BJ (cell line): ENCODE data around the gene ZSWIM9. TPM values are rescaled to one million over a fixed set of nuclear protein-coding genes. Genes with fewer than 3 reads are reported as not detected.

Experiments
- CTCF ChIA-PET: fragments of 350-600 bp; formaldehyde crosslinking; extraction: SDS; loops from one replicate; lab custom pipeline; 2021; ENCODE audit warnings: antibody characterized with exemption, inconsistent platforms; lab: Yijun Ruan, JAX
- POLR2A ChIA-PET: fragments of 300-600 bp; sonication (Branson Sonifier 250); formaldehyde crosslinking; extraction: SDS; loops from one replicate; lab custom pipeline; 2021; ENCODE audit warnings: antibody characterized with exemption; lab: Charles Lee
- DNase-seq: peaks from one replicate; pipeline ENCODE4 v3.0.0-alpha.2; 2011; ENCODE audit warnings: low read depth
- H3K27me3 ChIP-seq: 2 replicates; pipeline ENCODE4 v1.6.0; 2011; ENCODE audit warnings: low read length; ENCODE audit not compliant: control insufficient read depth, insufficient read depth
- H3K36me3 ChIP-seq: 2 replicates; pipeline ENCODE4 v1.5.1; 2011; ENCODE audit warnings: low read length; ENCODE audit not compliant: control insufficient read depth, insufficient read depth
- H3K4me3 ChIP-seq: 2 replicates; pipeline ENCODE4 v1.5.1; 2011; ENCODE audit warnings: low read depth, mild to moderate bottlenecking, control low read depth, low read length
- polyA plus RNA-seq: library from polyadenylated mRNA; depleted of rRNA; stranded (reverse); fragments of >200 nt; gene quantifications from 2 replicates; pipeline ENCODE4 v1.2.3, GENCODE V29; 2011
- TF ChIP-seq, protein P1 (sequence below): IDR thresholded peaks from 2 replicates; pipeline ENCODE4 v1.5.1; 2011; ENCODE audit warnings: low read depth, mild to moderate bottlenecking, control low read depth, inconsistent platforms, low read length, moderate library complexity; ENCODE audit not compliant: insufficient read depth

The ZSWIM9 gene
- polyA plus RNA-seq, 1 experiment: 0.75 TPM

DNA sequence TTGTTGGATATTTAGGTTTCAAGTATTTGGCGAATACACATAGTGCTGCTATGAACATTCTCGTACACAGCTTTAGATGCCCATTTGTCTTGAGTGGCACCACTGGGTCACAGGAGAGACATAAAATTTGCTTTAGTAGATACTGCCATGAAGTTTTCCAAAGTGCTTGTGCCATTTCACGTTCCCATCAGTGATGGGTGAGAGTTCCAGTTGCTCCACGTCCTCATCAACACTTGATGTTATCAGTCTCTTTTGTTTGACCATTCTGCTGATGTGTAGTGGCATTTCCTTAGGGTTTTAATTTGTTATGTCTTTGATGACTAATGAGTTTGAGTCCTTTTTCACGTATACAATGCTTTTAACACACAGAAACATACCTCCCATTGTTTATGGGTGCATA is 11.0 kb downstream of the ZSWIM9 start:
- peaks cover 7% of the 10 kb centered on the region; the same call in 1 of the 2 replicates for H3K36me3 ChIP-seq
- DNase-seq: no peak
- no peak overlapping the region for H3K4me3 ChIP-seq
- POLR2A ChIA-PET: no interaction called here
- CTCF ChIA-PET: no interaction called here
- TF ChIP-seq, protein P1, sequence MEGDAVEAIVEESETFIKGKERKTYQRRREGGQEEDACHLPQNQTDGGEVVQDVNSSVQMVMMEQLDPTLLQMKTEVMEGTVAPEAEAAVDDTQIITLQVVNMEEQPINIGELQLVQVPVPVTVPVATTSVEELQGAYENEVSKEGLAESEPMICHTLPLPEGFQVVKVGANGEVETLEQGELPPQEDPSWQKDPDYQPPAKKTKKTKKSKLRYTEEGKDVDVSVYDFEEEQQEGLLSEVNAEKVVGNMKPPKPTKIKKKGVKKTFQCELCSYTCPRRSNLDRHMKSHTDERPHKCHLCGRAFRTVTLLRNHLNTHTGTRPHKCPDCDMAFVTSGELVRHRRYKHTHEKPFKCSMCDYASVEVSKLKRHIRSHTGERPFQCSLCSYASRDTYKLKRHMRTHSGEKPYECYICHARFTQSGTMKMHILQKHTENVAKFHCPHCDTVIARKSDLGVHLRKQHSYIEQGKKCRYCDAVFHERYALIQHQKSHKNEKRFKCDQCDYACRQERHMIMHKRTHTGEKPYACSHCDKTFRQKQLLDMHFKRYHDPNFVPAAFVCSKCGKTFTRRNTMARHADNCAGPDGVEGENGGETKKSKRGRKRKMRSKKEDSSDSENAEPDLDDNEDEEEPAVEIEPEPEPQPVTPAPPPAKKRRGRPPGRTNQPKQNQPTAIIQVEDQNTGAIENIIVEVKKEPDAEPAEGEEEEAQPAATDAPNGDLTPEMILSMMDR: no peak
- H3K27me3 ChIP-seq: no peaks in the 10 kb centered on the region

DNA sequence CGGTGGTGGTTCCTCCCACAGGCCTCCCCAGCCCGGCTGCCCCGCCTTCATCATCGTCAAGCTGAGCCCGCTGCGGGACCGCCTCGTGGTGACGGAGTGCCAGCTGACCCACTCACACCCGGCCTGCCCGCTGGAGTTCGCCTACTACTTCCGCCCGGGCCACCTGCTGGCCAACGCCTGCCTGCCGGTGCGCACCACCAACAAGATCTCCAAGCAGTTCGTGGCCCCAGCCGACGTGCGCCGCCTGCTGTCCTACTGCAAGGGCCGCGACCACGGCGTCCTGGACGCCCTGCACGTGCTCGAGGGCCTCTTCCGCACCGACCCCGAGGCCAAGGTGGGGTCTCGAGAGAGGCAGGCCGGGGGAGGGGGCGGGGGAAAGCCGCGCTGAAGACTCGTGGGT is 12.0 kb downstream of the ZSWIM9 start:
- ChIA-PET CTCF (interaction anchor here (1.5 kb wide), 1 partner anchor 12 kb away, joined by 4 read pairs; no protein-coding TSS in a partner anchor), POLR2A (no interaction called here)
- Histone ChIP-seq H3K27me3 (no peaks in the 10 kb centered on the region), H3K4me3 (no peak overlapping the region), H3K36me3 (peaks cover 7% of the 10 kb centered on the region)
- TF ChIP-seq, protein P1: 0 out of 2 replicates have a peak, but pooled peaks have one; percentile 8
- DNase-seq: no peak

DNA sequence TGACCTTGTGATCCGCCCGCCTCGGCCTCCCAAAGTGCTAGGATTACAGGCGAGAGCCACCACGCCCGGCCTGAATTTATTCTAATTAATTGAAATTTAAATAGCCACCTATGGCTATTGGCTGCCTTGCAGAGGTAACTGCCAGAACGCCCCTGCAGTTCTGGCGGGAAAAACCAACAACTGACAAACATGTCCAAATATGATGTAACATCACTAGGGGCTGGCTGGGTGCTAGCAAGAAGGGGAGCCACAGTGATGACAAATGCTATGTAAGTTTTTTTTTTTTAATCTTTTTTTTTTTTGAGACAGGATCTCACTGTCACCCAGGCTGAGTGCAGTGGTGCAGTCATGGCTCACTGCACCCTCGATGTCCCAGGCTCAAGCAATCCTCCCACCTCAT is 12.9 kb downstream of the ZSWIM9 start:
- POLR2A ChIA-PET: no interaction called here
- Histone ChIP-seq H3K4me3 (no peak overlapping the region), H3K36me3 (peaks cover 9% of the 10 kb centered on the region), H3K27me3 (no peaks in the 10 kb centered on the region)
- TF ChIP-seq, protein P1: no peak
- CTCF ChIA-PET: interaction anchor here (1.5 kb wide), 1 partner anchor 11 kb away, joined by 4 read pairs; no protein-coding TSS in a partner anchor
- DNase-seq: no peak

DNA sequence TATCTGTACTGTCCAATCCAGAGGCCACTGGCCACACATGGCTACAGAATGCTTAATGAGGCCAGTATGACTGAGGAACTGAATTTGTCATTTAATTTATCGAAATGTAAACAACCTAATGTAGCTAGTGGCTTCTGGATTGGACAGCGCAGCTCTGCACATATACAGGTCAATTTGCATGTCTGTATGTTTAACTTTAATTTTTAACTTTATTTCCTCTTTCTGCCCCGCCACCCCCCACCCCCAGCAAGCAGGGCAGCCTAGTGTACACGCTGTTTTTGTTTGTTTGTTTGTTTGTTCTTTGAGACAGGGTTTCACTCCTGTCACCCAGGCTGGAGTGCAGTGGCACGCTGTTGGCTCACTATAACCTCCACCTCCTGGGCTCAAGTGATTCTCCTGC is 15.5 kb downstream of the ZSWIM9 start:
- H3K4me3 ChIP-seq: no peak overlapping the region
- TF ChIP-seq, protein P1: no peak
- peaks cover 11% of the 10 kb centered on the region for H3K36me3 ChIP-seq
- POLR2A ChIA-PET: no interaction called here
- H3K27me3 ChIP-seq: no peaks in the 10 kb centered on the region
- no peak for DNase-seq
- CTCF ChIA-PET: interaction anchor here (1.3 to 1.5 kb wide), 2 partner anchors 8 to 12 kb away, joined by 3 read pairs; no protein-coding TSS in a partner anchor

DNA sequence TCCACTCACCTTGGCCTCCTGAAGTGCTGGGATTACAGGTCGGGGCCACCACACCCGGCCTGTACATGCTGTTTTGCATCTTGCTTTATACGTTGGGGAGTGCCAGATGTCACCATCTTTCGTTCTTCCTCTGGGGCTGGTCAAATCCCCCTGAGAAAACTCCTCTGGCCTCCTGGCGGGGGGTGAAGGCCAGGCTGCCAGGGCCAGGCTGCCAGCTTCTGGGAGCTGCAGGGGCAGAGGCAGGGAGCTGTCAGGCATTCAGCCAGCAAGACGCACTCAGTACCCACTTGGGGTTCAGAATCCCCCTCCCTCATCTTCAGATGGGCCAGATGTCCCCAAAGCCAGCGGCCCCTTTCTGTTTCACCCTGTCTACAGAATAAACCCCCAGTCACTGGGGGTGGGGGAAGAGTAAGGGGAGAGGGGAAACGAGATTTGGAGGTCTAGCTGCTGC is 16.1 kb downstream of the ZSWIM9 start:
- no peaks in the 10 kb centered on the region for H3K27me3 ChIP-seq
- no peak for DNase-seq
- H3K36me3 ChIP-seq: peaks cover 11% of the 10 kb centered on the region
- ChIA-PET CTCF (no interaction called here), POLR2A (no interaction called here)
- no peak overlapping the region for H3K4me3 ChIP-seq
- TF ChIP-seq, protein P1: no peak
